Cardiac muscle cell (in vitro differentiated cells and primary cell): ENCODE results near the gene TTC39A. TPM values are rescaled to one million over a fixed set of nuclear protein-coding genes. Genes with fewer than 3 reads are reported as not detected.

ENCODE experiments used
- DNase-seq, 2 donors: peaks; one replicate each; pipeline versions ENCODE4 v3.0.0 to v3.0.0-alpha.2; 2010 to 2017; ENCODE audit warnings: low read depth in 1 of 2, low spot score in 1 of 2
- H3K27ac ChIP-seq: fragments of 200-600 bp; sonication (generic); 2 replicates; pipeline ENCODE4 v1.5.1; 2016
- H3K27me3 ChIP-seq: fragments of 200-600 bp; sonication (generic); 2 replicates; pipeline ENCODE4 v1.6.0; 2016; ENCODE audit warnings: control low read depth
- H3K36me3 ChIP-seq: fragments of 200-600 bp; sonication (generic); 2 replicates; pipeline ENCODE4 v1.5.1; 2016; ENCODE audit warnings: control low read depth
- H3K4me1 ChIP-seq: fragments of 200-600 bp; sonication (generic); 2 replicates; pipeline ENCODE4 v1.8.1; 2017; ENCODE audit warnings: low read depth, mild to moderate bottlenecking, mixed run types
- H3K4me3 ChIP-seq: fragments of 200-600 bp; sonication (generic); 2 replicates; pipeline ENCODE4 v1.5.1; 2016; ENCODE audit warnings: mild to moderate bottlenecking
- H3K9me3 ChIP-seq: fragments of 200-600 bp; sonication (generic); 2 replicates; pipeline ENCODE4 v1.5.1; 2017; ENCODE audit warnings: low read depth, mild to moderate bottlenecking, control low read depth
- CTCF ChIP-seq: IDR thresholded peaks from 2 replicates; pipeline ENCODE4 v1.5.1; 2012; ENCODE audit warnings: low read depth, mild to moderate bottlenecking, low read length
- polyA plus RNA-seq: library from polyadenylated mRNA; unstranded; fragments of >200 nt; fragmentation: Nextera tagmentation; extraction: Ambion mirVana; gene quantifications from 2 replicates; pipeline ENCODE4 v1.2.1, GENCODE V29; 2016
- total RNA-seq: library from RNA; depleted of rRNA; stranded (reverse); fragments of >200 nt; gene quantifications from 2 replicates; pipeline ENCODE4 v1.2.3, GENCODE V29; 2016

The TTC39A gene
- total and polyA plus RNA-seq, 2 experiments from 2014 or later = 8.1 to 15.6 TPM

- Histone ChIP-seq H3K27ac (no peak overlapping the region), H3K4me1 (no peaks in the 10 kb centered on the region), H3K4me3 (no peak overlapping the region), H3K27me3 (no peaks in the 10 kb centered on the region), H3K36me3 (peaks cover 8% of the 10 kb centered on the region), H3K9me3 (no peaks in the 10 kb centered on the region)
- no peak for TF ChIP-seq CTCF
- DNase-seq = no peak
Measured at GRCh38 chr1:51265618-51266017, 64.7 kb downstream of the TTC39A start.

- Histone ChIP-seq H3K36me3 (no peaks in the 10 kb centered on the region), H3K27me3 (no peaks in the 10 kb centered on the region), H3K9me3 (no peaks in the 10 kb centered on the region), H3K27ac (peak overlapping the region; percentile 37), H3K4me1 (no peaks in the 10 kb centered on the region), H3K4me3 (no peak overlapping the region)
- TF ChIP-seq CTCF = no peak
- DNase-seq = peak in 1 of 2 donors; percentile 89
Measured at GRCh38 chr1:51264451-51264850, 65.9 kb downstream of the TTC39A start.

- no peak for TF ChIP-seq CTCF
- Histone ChIP-seq H3K27me3 (no peaks in the 10 kb centered on the region), H3K4me3 (no peak overlapping the region), H3K27ac (no peak overlapping the region), H3K9me3 (no peaks in the 10 kb centered on the region), H3K36me3 (no peaks in the 10 kb centered on the region), H3K4me1 (no peaks in the 10 kb centered on the region)
- no peak for DNase-seq
Measured at GRCh38 chr1:51263147-51263877, 67.0 kb downstream of the TTC39A start.

- TF ChIP-seq CTCF = no peak
- Histone ChIP-seq H3K4me3 (no peak overlapping the region), H3K27me3 (no peaks in the 10 kb centered on the region), H3K9me3 (no peaks in the 10 kb centered on the region), H3K27ac (no peak overlapping the region), H3K36me3 (no peaks in the 10 kb centered on the region), H3K4me1 (no peaks in the 10 kb centered on the region)
- DNase-seq = no peak
Measured at GRCh38 chr1:51255331-51255730, 75.0 kb downstream of the TTC39A start.

GRCh38 chr1:51253691-51254090 is 76.7 kb downstream of the TTC39A start:
- no peak for TF ChIP-seq CTCF
- H3K4me1 ChIP-seq = no peaks in the 10 kb centered on the region
- H3K36me3 ChIP-seq = no peaks in the 10 kb centered on the region
- no peak overlapping the region for H3K4me3 ChIP-seq
- no peak overlapping the region for H3K27ac ChIP-seq
- H3K27me3 ChIP-seq = no peaks in the 10 kb centered on the region
- H3K9me3 ChIP-seq = no peaks in the 10 kb centered on the region
- peak in 1 of 2 donors; percentile 27 for DNase-seq
